ENCODE data around the gene GRM7. TPM values are rescaled to one million over a fixed set of nuclear protein-coding genes. Genes with fewer than 3 reads are reported as not detected.
A peak's percentile ranks its signal among the peaks of the same experiment; 100 is the strongest.

The GRM7 gene
- total and polyA plus RNA-seq, 2 donors (not counting 1 experiment from before 2014, with no cell fraction given) = not detected

GRCh38 chr3:7226393-7226792 is 365.5 kb downstream of the GRM7 start:
- DNase-seq (ENCODE audit: low read depth in 2 of 2) = no peak
- H3K9me3 ChIP-seq (ENCODE audit: control insufficient read depth, insufficient read depth, low read depth, low read length) = no peaks in the 10 kb centered on the region
- H3K27me3 ChIP-seq (ENCODE audit: control insufficient read depth, insufficient read depth, low read length) = no peaks in the 10 kb centered on the region
- no peak overlapping the region for H3K4me2 ChIP-seq (ENCODE audit: extremely low read depth, insufficient read depth, low read length)
- H3K4me3 ChIP-seq (replicated peaks in 1 of 4; ENCODE audit: control extremely low read depth in 1 of 4, insufficient read depth in 1 of 4, low read depth in 3 of 4, low read length in 4 of 4) = no peak overlapping the region
- H2AFZ ChIP-seq (ENCODE audit: low read length) = no peak overlapping the region
- H3K9ac ChIP-seq (ENCODE audit: insufficient read depth, low read length) = no peak overlapping the region
- no peaks in the 10 kb centered on the region for H3K4me1 ChIP-seq (ENCODE audit: control insufficient read depth, extremely low read depth, insufficient read depth, low read length)
- H4K20me1 ChIP-seq (ENCODE audit: control insufficient read depth, extremely low read depth, insufficient read depth, low read length) = no peaks in the 10 kb centered on the region
- no peaks in the 10 kb centered on the region for H3K79me2 ChIP-seq (ENCODE audit: control insufficient read depth, insufficient read depth, low read length)
- no peak overlapping the region for H3K27ac ChIP-seq (ENCODE audit: insufficient read depth, low read length)
- TF ChIP-seq CTCF (conservative IDR thresholded peaks at IDR 0.05 in 1 of 2, IDR thresholded peaks at IDR 0.05 in 1 of 2; ENCODE audit: low read depth in 1 of 2, low read length in 2 of 2) (no peak), EZH2 (IDR thresholded peaks at IDR 0.05; ENCODE audit: low read length, missing control alignments) (no peak)
- no peaks in the 10 kb centered on the region for H3K36me3 ChIP-seq (ENCODE audit: control insufficient read depth, insufficient read depth, low read length)

GRCh38 chr3:7238565-7239295 is 377.8 kb downstream of the GRM7 start:
- H3K4me2 ChIP-seq (ENCODE audit: extremely low read depth, insufficient read depth, low read length) = no peak overlapping the region
- H2AFZ ChIP-seq (ENCODE audit: low read length) = no peak overlapping the region
- H3K79me2 ChIP-seq (ENCODE audit: control insufficient read depth, insufficient read depth, low read length) = no peaks in the 10 kb centered on the region
- H3K4me3 ChIP-seq (replicated peaks in 1 of 4; ENCODE audit: control extremely low read depth in 1 of 4, insufficient read depth in 1 of 4, low read depth in 3 of 4, low read length in 4 of 4) = no peak overlapping the region
- no peaks in the 10 kb centered on the region for H3K36me3 ChIP-seq (ENCODE audit: control insufficient read depth, insufficient read depth, low read length)
- H4K20me1 ChIP-seq (ENCODE audit: control insufficient read depth, extremely low read depth, insufficient read depth, low read length) = no peaks in the 10 kb centered on the region
- DNase-seq (ENCODE audit: low read depth in 2 of 2) = peak in 1 of 2 donors; percentile 8
- no peaks in the 10 kb centered on the region for H3K9me3 ChIP-seq (ENCODE audit: control insufficient read depth, insufficient read depth, low read depth, low read length)
- H3K27me3 ChIP-seq (ENCODE audit: control insufficient read depth, insufficient read depth, low read length) = no peaks in the 10 kb centered on the region
- TF ChIP-seq EZH2 (IDR thresholded peaks at IDR 0.05; ENCODE audit: low read length, missing control alignments) (no peak), CTCF (conservative IDR thresholded peaks at IDR 0.05 in 1 of 2, IDR thresholded peaks at IDR 0.05 in 1 of 2; ENCODE audit: low read depth in 1 of 2, low read length in 2 of 2) (no peak)
- no peaks in the 10 kb centered on the region for H3K4me1 ChIP-seq (ENCODE audit: control insufficient read depth, extremely low read depth, insufficient read depth, low read length)
- no peak overlapping the region for H3K9ac ChIP-seq (ENCODE audit: insufficient read depth, low read length)
- no peak overlapping the region for H3K27ac ChIP-seq (ENCODE audit: insufficient read depth, low read length)

GRCh38 chr3:7241584-7242302 is 380.8 kb downstream of the GRM7 start:
- no peaks in the 10 kb centered on the region for H3K4me1 ChIP-seq (ENCODE audit: control insufficient read depth, extremely low read depth, insufficient read depth, low read length)
- no peaks in the 10 kb centered on the region for H3K79me2 ChIP-seq (ENCODE audit: control insufficient read depth, insufficient read depth, low read length)
- H3K4me3 ChIP-seq (replicated peaks in 1 of 4; ENCODE audit: control extremely low read depth in 1 of 4, insufficient read depth in 1 of 4, low read depth in 3 of 4, low read length in 4 of 4) = no peak overlapping the region
- H3K27me3 ChIP-seq (ENCODE audit: control insufficient read depth, insufficient read depth, low read length) = no peaks in the 10 kb centered on the region
- no peak overlapping the region for H3K9ac ChIP-seq (ENCODE audit: insufficient read depth, low read length)
- H4K20me1 ChIP-seq (ENCODE audit: control insufficient read depth, extremely low read depth, insufficient read depth, low read length) = no peaks in the 10 kb centered on the region
- H3K27ac ChIP-seq (ENCODE audit: insufficient read depth, low read length) = no peak overlapping the region
- no peaks in the 10 kb centered on the region for H3K36me3 ChIP-seq (ENCODE audit: control insufficient read depth, insufficient read depth, low read length)
- TF ChIP-seq CTCF (conservative IDR thresholded peaks at IDR 0.05 in 1 of 2, IDR thresholded peaks at IDR 0.05 in 1 of 2; ENCODE audit: low read depth in 1 of 2, low read length in 2 of 2) = no peak
- H2AFZ ChIP-seq (ENCODE audit: low read length) = no peak overlapping the region
- H3K4me2 ChIP-seq (ENCODE audit: extremely low read depth, insufficient read depth, low read length) = no peak overlapping the region
- DNase-seq (ENCODE audit: low read depth in 2 of 2) = peak in 1 of 2 donors; percentile 53
- H3K9me3 ChIP-seq (ENCODE audit: control insufficient read depth, insufficient read depth, low read depth, low read length) = no peaks in the 10 kb centered on the region
